ENCODE data around the gene FXYD6.

The FXYD6 gene

GRCh38 chr11:117910525-117910924 is 34.1 kb upstream of the FXYD6 start:
- DNase-seq (ENCODE audit: low spot score): no peak

- no peak for DNase-seq (ENCODE audit: low spot score)
These were observed 33.3 kb upstream of the FXYD6 start for GRCh38 chr11:117909611-117910382.

- DNase-seq (ENCODE audit: low spot score): no peak
These were observed 32.6 kb upstream of the FXYD6 start for GRCh38 chr11:117908959-117909610.

- no peak for DNase-seq (ENCODE audit: low spot score)
These were observed 31.8 kb upstream of the FXYD6 start for GRCh38 chr11:117908109-117908895.

- peak; percentile 95 for DNase-seq (ENCODE audit: low spot score)
These were observed 31.0 kb upstream of the FXYD6 start for GRCh38 chr11:117907276-117908108.

GRCh38 chr11:117906710-117907109 is 30.3 kb upstream of the FXYD6 start:
- no peak for DNase-seq (ENCODE audit: low spot score)

- DNase-seq (ENCODE audit: low spot score): no peak
These were observed 29.7 kb upstream of the FXYD6 start for GRCh38 chr11:117906126-117906525.

- no peak for DNase-seq (ENCODE audit: low spot score)
These were observed 29.1 kb upstream of the FXYD6 start for GRCh38 chr11:117905524-117905923.

GRCh38 chr11:117903505-117904382 is 27.3 kb upstream of the FXYD6 start:
- no peak for DNase-seq (ENCODE audit: low spot score)

GRCh38 chr11:117902001-117902845 is 25.8 kb upstream of the FXYD6 start:
- no peak for DNase-seq (ENCODE audit: low spot score)

GRCh38 chr11:117901601-117902000 is 25.1 kb upstream of the FXYD6 start:
- no peak for DNase-seq (ENCODE audit: low spot score)

GRCh38 chr11:117900720-117901440 is 24.4 kb upstream of the FXYD6 start:
- DNase-seq (ENCODE audit: low spot score): no peak

GRCh38 chr11:117900121-117900648 is 23.7 kb upstream of the FXYD6 start:
- DNase-seq (ENCODE audit: low spot score): no peak

GRCh38 chr11:117898059-117898458 is 21.6 kb upstream of the FXYD6 start:
- no peak for DNase-seq (ENCODE audit: low spot score)

GRCh38 chr11:117892651-117893050 is 16.2 kb upstream of the FXYD6 start:
- DNase-seq (ENCODE audit: low spot score): no peak

GRCh38 chr11:117891362-117891761 is 14.9 kb upstream of the FXYD6 start:
- no peak for DNase-seq (ENCODE audit: low spot score)

- DNase-seq (ENCODE audit: low spot score): no peak
These were observed 11.7 kb upstream of the FXYD6 start for GRCh38 chr11:117888139-117888566.

- no peak for DNase-seq (ENCODE audit: low spot score)
These were observed 11.1 kb upstream of the FXYD6 start for GRCh38 chr11:117887431-117888138.
